Measurements from ENCODE around the gene SEMA5A. TPM values are rescaled to one million over a fixed set of nuclear protein-coding genes. Genes with fewer than 3 reads are reported as not detected.

SEMA5A gene
- total RNA-seq, 1 donor from 2014 or later, result 43.2 TPM

DNA sequence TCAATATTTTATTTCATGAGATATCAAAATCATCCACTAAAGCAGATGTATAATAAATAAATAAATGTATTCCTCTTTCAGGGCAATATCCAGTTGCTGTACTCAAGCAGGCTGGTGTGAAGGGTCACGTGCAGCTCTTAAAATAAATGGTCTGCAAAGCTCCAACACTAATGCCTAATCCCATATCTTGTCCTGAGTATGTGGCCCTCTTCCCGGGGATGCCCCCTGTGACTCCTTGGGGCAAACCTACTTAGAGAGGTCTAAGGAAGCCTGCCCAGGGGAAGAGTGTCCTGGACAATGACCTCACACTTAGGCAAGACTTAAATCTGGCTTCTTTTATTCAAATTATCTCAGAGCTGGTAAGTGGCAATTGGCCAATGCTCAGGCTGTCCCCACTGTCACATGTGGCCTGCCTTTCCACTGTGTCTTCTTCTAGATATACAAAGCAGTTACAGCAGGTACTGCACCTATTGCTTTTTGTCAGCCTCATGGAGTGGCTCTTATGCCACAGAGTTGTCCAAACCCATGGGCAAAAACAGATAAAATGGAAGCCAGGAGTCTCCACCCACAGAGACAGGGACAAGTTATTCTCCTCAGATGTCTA, 55.3 kb downstream of the SEMA5A start:
- Histone ChIP-seq H3K36me3 (no peaks in the 10 kb centered on the region), H3K27ac (replicated peaks) (peak overlapping the region; percentile 58), H3K27me3 (ENCODE audit: low read depth) (no peaks in the 10 kb centered on the region), H3K4me3 (no peak overlapping the region), H3K9me3 (replicated peaks) (peaks cover 6% of the 10 kb centered on the region), H3K4me1 (peaks cover 18% of the 10 kb centered on the region)
- TF ChIP-seq, protein P1, sequence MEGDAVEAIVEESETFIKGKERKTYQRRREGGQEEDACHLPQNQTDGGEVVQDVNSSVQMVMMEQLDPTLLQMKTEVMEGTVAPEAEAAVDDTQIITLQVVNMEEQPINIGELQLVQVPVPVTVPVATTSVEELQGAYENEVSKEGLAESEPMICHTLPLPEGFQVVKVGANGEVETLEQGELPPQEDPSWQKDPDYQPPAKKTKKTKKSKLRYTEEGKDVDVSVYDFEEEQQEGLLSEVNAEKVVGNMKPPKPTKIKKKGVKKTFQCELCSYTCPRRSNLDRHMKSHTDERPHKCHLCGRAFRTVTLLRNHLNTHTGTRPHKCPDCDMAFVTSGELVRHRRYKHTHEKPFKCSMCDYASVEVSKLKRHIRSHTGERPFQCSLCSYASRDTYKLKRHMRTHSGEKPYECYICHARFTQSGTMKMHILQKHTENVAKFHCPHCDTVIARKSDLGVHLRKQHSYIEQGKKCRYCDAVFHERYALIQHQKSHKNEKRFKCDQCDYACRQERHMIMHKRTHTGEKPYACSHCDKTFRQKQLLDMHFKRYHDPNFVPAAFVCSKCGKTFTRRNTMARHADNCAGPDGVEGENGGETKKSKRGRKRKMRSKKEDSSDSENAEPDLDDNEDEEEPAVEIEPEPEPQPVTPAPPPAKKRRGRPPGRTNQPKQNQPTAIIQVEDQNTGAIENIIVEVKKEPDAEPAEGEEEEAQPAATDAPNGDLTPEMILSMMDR (IDR thresholded peaks at IDR 0.05; ENCODE audit: borderline replicate concordance), result no peak
- DNase-seq, result no peak
- intact Hi-C loops (cut with micrococcal nuclease), result no loop called here

DNA sequence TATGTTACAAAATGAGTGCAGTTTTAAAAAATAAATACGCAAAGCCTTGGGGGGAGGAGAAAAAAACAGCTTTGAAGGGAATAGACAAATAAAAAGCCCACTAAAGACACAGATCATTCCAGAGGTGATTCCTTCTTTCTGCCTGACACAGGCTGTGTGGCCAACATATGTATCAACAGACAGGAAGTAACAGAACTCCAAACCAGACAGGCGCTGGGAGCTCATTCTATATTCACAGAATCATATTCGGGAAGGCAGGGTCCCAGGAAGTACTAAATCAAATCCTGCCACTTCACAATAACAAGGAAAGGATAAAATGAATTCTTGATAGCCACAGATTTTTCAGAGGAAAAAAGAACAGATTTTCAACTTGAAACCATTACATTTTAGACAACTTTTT, 62.1 kb downstream of the SEMA5A start:
- TF ChIP-seq, protein P1 (IDR thresholded peaks at IDR 0.05; ENCODE audit: borderline replicate concordance), result no peak
- no peak overlapping the region for H3K4me3 ChIP-seq
- H3K9me3 ChIP-seq (replicated peaks), result peaks cover 9% of the 10 kb centered on the region
- peaks cover 5% of the 10 kb centered on the region for H3K4me1 ChIP-seq
- intact Hi-C loops (cut with micrococcal nuclease), result no loop called here
- no peak for DNase-seq
- H3K27ac ChIP-seq (replicated peaks), result no peak overlapping the region
- no peaks in the 10 kb centered on the region for H3K27me3 ChIP-seq (ENCODE audit: low read depth)
- no peaks in the 10 kb centered on the region for H3K36me3 ChIP-seq

DNA sequence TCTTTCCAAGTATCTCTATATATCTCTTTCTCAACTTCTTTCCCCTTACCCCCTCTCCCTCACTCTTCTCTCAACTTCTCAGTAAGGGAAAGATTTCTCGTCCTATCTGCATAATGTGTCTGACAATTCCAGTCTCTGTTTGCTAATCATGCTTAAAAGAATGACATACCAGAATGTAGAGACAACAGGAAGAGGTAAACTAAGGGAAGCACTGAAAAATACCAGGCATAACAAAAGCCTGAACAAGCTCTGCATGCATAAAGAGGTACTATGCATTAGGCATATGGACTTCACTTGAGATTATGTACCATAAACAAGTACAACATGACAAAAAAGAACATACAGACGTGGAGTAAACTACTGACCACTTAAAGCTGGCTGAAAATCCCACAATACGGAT, 62.6 kb downstream of the SEMA5A start:
- H3K27ac ChIP-seq (replicated peaks), result no peak overlapping the region
- peaks cover 14% of the 10 kb centered on the region for H3K9me3 ChIP-seq (replicated peaks)
- TF ChIP-seq, protein P1 (IDR thresholded peaks at IDR 0.05; ENCODE audit: borderline replicate concordance), result no peak
- DNase-seq, result no peak
- intact Hi-C loops (cut with micrococcal nuclease), result no loop called here
- peaks cover 5% of the 10 kb centered on the region for H3K4me1 ChIP-seq
- H3K4me3 ChIP-seq, result no peak overlapping the region
- no peaks in the 10 kb centered on the region for H3K27me3 ChIP-seq (ENCODE audit: low read depth)
- no peaks in the 10 kb centered on the region for H3K36me3 ChIP-seq

DNA sequence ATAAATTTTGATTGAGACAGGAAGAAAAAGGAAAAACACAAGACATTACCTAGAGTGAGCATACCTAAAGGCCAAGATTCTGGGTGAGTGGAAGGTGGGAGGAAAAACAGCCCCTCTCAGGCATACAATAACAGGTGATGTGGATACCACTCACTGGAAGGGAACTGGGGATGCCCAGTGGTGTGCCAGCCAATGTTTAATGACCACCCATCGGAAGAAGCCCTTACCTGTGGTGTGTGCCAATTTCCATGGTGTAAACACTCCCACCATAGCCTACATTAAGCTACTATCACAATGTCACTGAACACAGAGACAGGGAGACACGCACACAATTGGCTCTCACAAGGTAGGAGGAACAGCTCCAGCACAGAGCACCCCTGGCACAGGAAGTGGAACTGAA, 63.5 kb downstream of the SEMA5A start:
- no peak for DNase-seq
- TF ChIP-seq, protein P1 (IDR thresholded peaks at IDR 0.05; ENCODE audit: borderline replicate concordance), result no peak
- peaks cover 7% of the 10 kb centered on the region for H3K36me3 ChIP-seq
- peaks cover 5% of the 10 kb centered on the region for H3K4me1 ChIP-seq
- intact Hi-C loops (cut with micrococcal nuclease), result no loop called here
- H3K27me3 ChIP-seq (ENCODE audit: low read depth), result no peaks in the 10 kb centered on the region
- no peak overlapping the region for H3K27ac ChIP-seq (replicated peaks)
- peaks cover 23% of the 10 kb centered on the region for H3K9me3 ChIP-seq (replicated peaks)
- no peak overlapping the region for H3K4me3 ChIP-seq

DNA sequence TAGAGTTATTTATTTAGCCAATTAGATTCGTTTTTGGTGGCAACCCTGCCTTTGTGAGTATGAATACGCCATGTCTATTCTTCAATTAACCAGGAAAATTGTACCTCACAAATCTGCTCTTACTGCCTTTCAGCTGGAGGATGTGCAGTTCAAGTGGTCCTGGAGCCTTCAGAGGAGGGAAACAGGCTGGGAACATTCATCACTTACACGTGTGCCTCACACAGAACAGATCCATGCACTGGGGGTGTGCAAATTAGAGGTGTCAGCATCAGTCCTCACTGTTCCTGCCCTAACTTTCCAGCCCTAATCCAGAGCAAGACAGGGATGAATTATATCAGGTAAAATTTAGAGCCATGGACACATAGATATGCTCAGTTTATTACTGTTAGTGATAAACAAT, 65.4 kb downstream of the SEMA5A start:
- Histone ChIP-seq H3K4me3 (no peak overlapping the region), H3K9me3 (replicated peaks) (peaks cover 22% of the 10 kb centered on the region), H3K27me3 (ENCODE audit: low read depth) (no peaks in the 10 kb centered on the region), H3K27ac (replicated peaks) (no peak overlapping the region), H3K36me3 (peaks cover 7% of the 10 kb centered on the region), H3K4me1 (peaks cover 5% of the 10 kb centered on the region)
- TF ChIP-seq, protein P1 (IDR thresholded peaks at IDR 0.05; ENCODE audit: borderline replicate concordance), result no peak
- intact Hi-C loops (cut with micrococcal nuclease), result no loop called here
- no peak for DNase-seq
